Activated naive CD4-positive, alpha-beta T cell treated with anti-CD3 and anti-CD28 coated beads for 36 hours (primary cell): ENCODE data around the gene UQCC3. TPM values are rescaled to one million over a fixed set of nuclear protein-coding genes. Genes with fewer than 3 reads are reported as not detected.
A peak's percentile ranks its signal among the peaks of the same experiment; 100 is the strongest.
"Not testable (repeated sequence)": the region's sequence is repeated elsewhere in the genome, so short reads cannot be mapped to it uniquely, and the experiment has no call there.

Source experiments
- CTCF ChIA-PET: fragments of 350-600 bp; sonication (Branson Sonifier 250); formaldehyde crosslinking; loops from one replicate; lab custom pipeline; 2021; ENCODE audit warnings: antibody characterized with exemption; lab: Charles Lee
- DNase-seq: peaks from one replicate; pipeline ENCODE4 v3.0.0-alpha.2; 2020
- H3K27ac Mint-ChIP-seq: one replicate; pipeline ENCODE4 v1.8.0; 2021; ENCODE audit warnings: mild to moderate bottlenecking, mixed read lengths
- H3K27me3 Mint-ChIP-seq: one replicate; pipeline ENCODE4 v1.8.0; 2021; ENCODE audit warnings: low read depth, mixed read lengths
- H3K36me3 Mint-ChIP-seq: one replicate; pipeline ENCODE4 v1.8.0; 2021; ENCODE audit warnings: low read depth, mixed read lengths
- H3K4me1 Mint-ChIP-seq: one replicate; pipeline ENCODE4 v1.8.0; 2021; ENCODE audit warnings: low read depth, mixed read lengths
- H3K4me3 Mint-ChIP-seq: one replicate; pipeline ENCODE4 v1.8.0; 2021; ENCODE audit warnings: mild to moderate bottlenecking, moderate library complexity, mixed read lengths
- H3K9me3 Mint-ChIP-seq: one replicate; pipeline ENCODE4 v1.8.0; 2021; ENCODE audit warnings: mixed read lengths
- intact Hi-C: fragments of 100-400 bp; cut with micrococcal nuclease; formaldehyde crosslinking; loops from one replicate; pipeline ENCODE4 v1.15.1; 2023
- total RNA-seq, 2 experiments: library from RNA; stranded (reverse); gene quantifications; one replicate each; pipeline ENCODE4 v1.2.3, GENCODE V29; 2021

UQCC3 gene
- total RNA-seq, 2 experiments from 2014 or later, result 6.0 to 6.4 TPM

- Mint-ChIP-seq H3K4me1 (peaks cover 53% of the 10 kb centered on the region), H3K9me3 (no peaks in the 10 kb centered on the region), H3K36me3 (peaks cover 48% of the 10 kb centered on the region), H3K4me3 (peak overlapping the region; percentile 98), H3K27me3 (no peaks in the 10 kb centered on the region), H3K27ac (peak overlapping the region; percentile 88)
- DNase-seq, result no peak
- intact Hi-C loops, result no loop called here
- CTCF ChIA-PET, result interaction anchor here (0.6 to 1.7 kb wide), 6 partner anchors 13 to 223 kb away, joined by 3 to 5 read pairs (median 4); partner anchors contain the start of genes HNRNPUL2 and MTA2
Measured at GRCh38 chr11:62667460-62667859, 4.0 kb upstream of the UQCC3 start.

DNA sequence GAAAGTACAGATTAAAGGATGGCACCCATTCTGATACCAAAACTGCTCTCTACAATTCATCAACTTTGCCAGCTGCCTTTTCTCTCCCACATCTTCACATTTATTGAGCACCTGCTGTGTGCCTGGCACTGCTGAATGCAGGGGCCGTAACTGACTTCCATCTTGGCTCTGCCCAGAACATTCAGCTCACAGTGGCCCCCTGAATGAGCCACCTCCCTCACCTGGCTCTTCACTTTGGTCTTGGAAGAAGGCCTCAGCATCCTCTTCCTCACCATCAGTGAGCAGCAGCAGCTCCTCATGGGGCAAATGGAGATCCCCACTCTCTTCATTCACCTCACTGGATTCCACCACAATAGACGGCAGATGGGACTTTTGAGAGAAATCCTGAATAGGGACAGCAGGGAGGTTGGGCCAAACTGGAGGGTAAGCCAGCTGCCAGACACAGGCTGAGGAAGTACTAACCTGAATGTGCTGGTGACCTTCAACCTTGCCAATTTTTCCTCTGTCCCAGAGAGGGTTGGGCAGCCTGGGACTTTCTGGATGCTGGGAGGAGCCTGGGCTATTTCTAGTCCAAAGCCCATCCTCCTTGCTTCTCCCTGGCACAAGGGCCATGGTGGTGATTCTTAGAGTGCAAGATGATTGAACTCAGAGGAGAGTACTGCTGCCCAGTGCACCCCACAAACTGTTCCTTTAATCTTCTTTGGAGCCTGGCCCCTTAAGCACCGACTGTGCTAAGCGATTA, 1.9 kb upstream of the UQCC3 start:
- H3K4me3 Mint-ChIP-seq, result peak overlapping the region; percentile 99
- no peaks in the 10 kb centered on the region for H3K27me3 Mint-ChIP-seq
- H3K4me1 Mint-ChIP-seq, result peaks cover 58% of the 10 kb centered on the region
- CTCF ChIA-PET, result interaction anchor here (0.6 to 1.6 kb wide), 3 partner anchors 14 to 162 kb away, joined by 3 to 4 read pairs (median 3); partner anchors contain the start of gene STX5
- peak overlapping the region; percentile 98 for H3K27ac Mint-ChIP-seq
- H3K36me3 Mint-ChIP-seq, result peaks cover 50% of the 10 kb centered on the region
- H3K9me3 Mint-ChIP-seq, result no peaks in the 10 kb centered on the region
- no peak for DNase-seq
- intact Hi-C loops, result loop anchor here (2.0 to 5.0 kb wide), 3 partner anchors 17 to 188 kb away; partner anchors contain the start of genes HNRNPUL2 and INTS5

- DNase-seq, result no peak
- Mint-ChIP-seq H3K4me1 (peaks cover 63% of the 10 kb centered on the region), H3K36me3 (peaks cover 44% of the 10 kb centered on the region), H3K27me3 (no peaks in the 10 kb centered on the region), H3K9me3 (no peaks in the 10 kb centered on the region), H3K4me3 (peak overlapping the region; percentile 99), H3K27ac (peak overlapping the region; percentile 98)
- CTCF ChIA-PET, result interaction anchor here (0.6 to 2.3 kb wide), 3 partner anchors 10 to 246 kb away, joined by 3 to 10 read pairs (median 7); no protein-coding TSS in a partner anchor
- intact Hi-C loops, result loop anchor here (1.0 to 5.0 kb wide), 5 partner anchors 8 to 186 kb away; partner anchors contain the start of genes HNRNPUL2, INTS5, TUT1 and UBXN1
Measured at GRCh38 chr11:62671236-62671607, 251 bp upstream of the UQCC3 start.

DNA sequence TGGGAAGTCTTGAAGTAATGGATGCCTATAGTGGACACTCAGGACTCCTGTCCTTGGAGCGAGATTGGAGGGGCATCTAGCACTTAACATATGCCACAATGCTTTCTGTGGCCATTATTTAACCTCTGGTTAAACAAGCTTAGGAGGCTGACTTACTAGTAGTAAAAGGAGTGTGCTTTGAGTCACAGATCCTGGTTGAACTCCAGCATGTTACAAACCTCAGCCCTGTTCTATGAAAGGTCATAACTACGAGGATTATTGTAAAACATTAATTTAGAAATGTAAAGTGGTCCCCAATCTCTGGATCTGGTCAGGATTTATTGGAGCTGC, 1.7 kb downstream of the UQCC3 start:
- intact Hi-C loops, result loop anchor here (5.0 kb wide), 1 partner anchor 184 kb away; no protein-coding TSS in a partner anchor
- Mint-ChIP-seq H3K36me3 (peaks cover 41% of the 10 kb centered on the region), H3K9me3 (no peaks in the 10 kb centered on the region), H3K4me3 (peak overlapping the region; percentile 99), H3K4me1 (peaks cover 60% of the 10 kb centered on the region), H3K27me3 (no peaks in the 10 kb centered on the region), H3K27ac (peak overlapping the region; percentile 98)
- CTCF ChIA-PET, result interaction anchor here (1.3 to 2.3 kb wide), 3 partner anchors 8 to 82 kb away, joined by 3 to 10 read pairs (median 6); partner anchors contain the start of genes C11orf98, CSKMT and TUT1
- DNase-seq, result no peak

DNA sequence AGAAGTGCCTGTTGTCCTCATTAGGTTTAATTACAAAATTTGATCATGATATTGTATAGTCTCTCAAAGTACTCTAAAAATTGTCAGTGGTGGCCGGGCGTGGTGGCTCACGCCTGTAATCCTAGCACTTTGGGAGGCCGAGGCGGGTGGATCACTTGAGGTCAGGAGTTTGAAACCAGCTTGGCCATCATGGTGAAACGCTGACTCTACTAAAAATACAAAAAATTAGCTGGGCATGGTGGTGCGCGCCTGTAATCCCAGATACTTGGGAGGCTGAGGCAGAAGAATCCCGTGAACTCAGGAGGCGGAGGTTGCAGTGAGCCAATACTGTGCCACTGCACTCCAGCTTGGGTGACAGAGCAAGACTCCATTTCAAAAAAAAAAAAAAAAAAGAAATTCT, 3.9 kb downstream of the UQCC3 start:
- peaks cover 50% of the 10 kb centered on the region for H3K4me1 Mint-ChIP-seq
- H3K27ac Mint-ChIP-seq, intact Hi-C loops, DNase-seq, H3K4me3 Mint-ChIP-seq, H3K9me3 Mint-ChIP-seq, H3K27me3 Mint-ChIP-seq: not testable (repeated sequence)
- H3K36me3 Mint-ChIP-seq, result peaks cover 38% of the 10 kb centered on the region
- CTCF ChIA-PET, result interaction anchor here (0.6 to 0.7 kb wide), 2 partner anchors 14 to 172 kb away, joined by 3 read pairs; partner anchors contain the start of gene LRRN4CL

DNA sequence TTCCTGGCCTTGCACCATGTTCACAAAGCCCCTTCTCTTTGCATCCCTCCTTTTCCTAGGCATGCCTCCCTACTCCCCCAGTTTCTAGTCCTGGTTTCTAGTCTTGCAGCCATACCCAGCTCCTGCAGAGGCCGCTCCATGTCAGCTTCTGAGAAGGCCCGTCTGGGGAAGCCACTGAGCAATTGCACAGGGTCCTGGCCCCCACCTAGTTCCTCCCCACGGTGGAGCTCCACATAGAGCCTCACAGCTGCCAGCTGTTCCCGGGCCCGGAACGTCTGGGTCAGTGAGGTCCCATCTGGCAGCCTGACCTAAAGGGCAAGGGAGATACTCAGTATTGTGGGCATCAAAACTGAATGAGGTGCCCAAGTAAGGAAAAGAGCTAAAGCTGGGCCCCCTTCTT, 5.2 kb downstream of the UQCC3 start:
- CTCF ChIA-PET, result interaction anchor here (0.9 to 1.8 kb wide), 2 partner anchors 18 to 78 kb away, joined by 3 to 11 read pairs; partner anchors contain the start of gene ZBTB3
- Mint-ChIP-seq H3K4me3 (no peak overlapping the region), H3K36me3 (peaks cover 26% of the 10 kb centered on the region), H3K9me3 (no peaks in the 10 kb centered on the region), H3K4me1 (peaks cover 50% of the 10 kb centered on the region), H3K27ac (no peak overlapping the region), H3K27me3 (no peaks in the 10 kb centered on the region)
- DNase-seq, result no peak
- intact Hi-C loops, result no loop called here

- peaks cover 23% of the 10 kb centered on the region for H3K36me3 Mint-ChIP-seq
- no peaks in the 10 kb centered on the region for H3K9me3 Mint-ChIP-seq
- no peak for DNase-seq
- H3K4me1 Mint-ChIP-seq, result peaks cover 49% of the 10 kb centered on the region
- intact Hi-C loops, result no loop called here
- H3K27me3 Mint-ChIP-seq, result no peaks in the 10 kb centered on the region
- H3K27ac Mint-ChIP-seq, result peak overlapping the region; percentile 94
- H3K4me3 Mint-ChIP-seq, result peak overlapping the region; percentile 87
- CTCF ChIA-PET, result interaction anchor here (0.9 to 1.8 kb wide), 2 partner anchors 18 to 77 kb away, joined by 3 to 11 read pairs; partner anchors contain the start of gene ZBTB3
Measured at GRCh38 chr11:62677156-62677555, 5.7 kb downstream of the UQCC3 start.

DNA sequence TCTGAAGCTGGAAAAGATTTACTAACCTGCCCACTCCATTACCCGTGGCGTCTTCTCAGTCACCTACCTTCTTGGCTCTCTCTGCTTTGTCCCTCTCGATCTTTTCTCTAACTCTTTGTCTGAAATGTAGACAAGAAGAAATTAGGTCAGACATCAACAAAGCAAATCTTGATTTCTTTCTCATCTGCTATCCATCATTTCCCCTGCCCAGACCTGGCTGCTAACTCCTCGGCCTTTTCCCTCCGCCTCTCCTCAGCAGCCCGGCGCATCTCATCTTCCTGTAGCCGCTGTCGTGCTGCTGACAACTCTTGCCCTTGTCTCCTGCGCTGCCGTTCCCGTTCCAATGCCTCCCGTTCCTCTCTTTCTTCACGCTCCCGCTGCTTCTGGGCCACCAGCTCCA, 6.2 kb downstream of the UQCC3 start:
- DNase-seq, result no peak
- Mint-ChIP-seq H3K27me3 (no peaks in the 10 kb centered on the region), H3K9me3 (no peaks in the 10 kb centered on the region), H3K27ac (peak overlapping the region; percentile 94), H3K36me3 (peaks cover 19% of the 10 kb centered on the region), H3K4me1 (peaks cover 43% of the 10 kb centered on the region), H3K4me3 (peak overlapping the region; percentile 87)
- CTCF ChIA-PET, result interaction anchor here (0.9 to 1.8 kb wide), 2 partner anchors 14 to 17 kb away, joined by 3 to 11 read pairs; no protein-coding TSS in a partner anchor
- intact Hi-C loops, result loop anchor here (2.0 kb wide), 2 partner anchors 25 to 49 kb away; partner anchors contain the start of genes HNRNPUL2 and INTS5

GRCh38 chr11:62678433-62678769, 6.9 kb downstream of the UQCC3 start:
- no peak for DNase-seq
- no peaks in the 10 kb centered on the region for H3K9me3 Mint-ChIP-seq
- peaks cover 19% of the 10 kb centered on the region for H3K36me3 Mint-ChIP-seq
- intact Hi-C loops, result loop anchor here (2.0 kb wide), 2 partner anchors 26 to 48 kb away; partner anchors contain the start of genes HNRNPUL2 and INTS5
- H3K27me3 Mint-ChIP-seq, result no peaks in the 10 kb centered on the region
- CTCF ChIA-PET, result interaction anchor here (0.9 kb wide), 1 partner anchor 14 kb away, joined by 3 read pairs; no protein-coding TSS in a partner anchor
- peaks cover 37% of the 10 kb centered on the region for H3K4me1 Mint-ChIP-seq
- H3K4me3 Mint-ChIP-seq, result peak overlapping the region; percentile 87
- H3K27ac Mint-ChIP-seq, result peak overlapping the region; percentile 94

DNA sequence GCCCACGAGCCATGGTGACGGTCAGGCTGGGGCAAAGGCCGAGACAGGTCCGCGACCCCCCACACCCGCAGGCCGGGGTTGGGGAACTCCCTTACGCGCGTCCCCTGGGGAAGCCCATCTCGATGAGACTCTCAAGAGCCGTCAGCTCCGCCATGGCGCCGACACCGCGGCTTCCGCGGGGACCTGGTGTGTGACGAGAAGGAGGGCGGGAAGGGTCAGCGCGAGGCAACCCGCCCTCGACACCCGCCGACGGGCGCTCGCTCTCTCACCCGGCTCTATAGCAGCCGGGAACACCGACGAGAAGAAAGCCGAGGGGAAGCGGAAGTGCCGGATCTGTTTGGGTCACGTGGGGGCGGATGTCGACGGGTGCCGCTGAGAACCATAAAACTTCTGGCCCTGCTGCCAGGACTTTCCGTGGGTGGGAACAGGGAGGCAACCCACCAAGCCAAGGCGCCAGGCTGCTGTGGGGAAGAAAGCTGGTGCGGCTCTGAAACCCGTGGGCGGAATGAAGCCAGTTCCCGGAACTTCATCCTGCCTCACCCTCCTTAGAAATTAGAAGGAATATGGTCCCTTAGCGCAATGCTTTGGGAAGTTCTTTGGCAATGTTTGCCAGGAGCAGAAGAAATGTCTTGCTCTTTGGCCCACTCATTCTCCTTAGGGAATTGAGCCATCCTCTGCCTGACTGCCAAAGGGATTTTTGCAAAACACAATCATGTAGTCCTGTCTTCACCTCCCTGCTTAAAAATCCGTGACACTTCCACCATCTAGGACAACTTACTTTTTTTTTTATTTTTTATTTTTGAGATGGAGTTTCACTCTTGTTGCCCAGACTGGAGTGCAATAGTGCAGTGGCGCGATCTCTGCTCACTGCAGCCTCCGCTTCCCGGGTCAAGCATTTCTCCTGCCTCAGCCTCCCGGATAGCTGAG, 7.6 kb downstream of the UQCC3 start, which contains the start of gene UBXN1:
Gene UBXN1, minus strand, starts transcription at position 304 of the 927 bp plus-strand sequence. Its CDS starts 150 bp downstream, at position 154.
- intact Hi-C loops, result loop anchor here (1.0 to 2.0 kb wide), 4 partner anchors 8 to 48 kb away; partner anchors contain the start of genes HNRNPUL2, INTS5 and UQCC3
- Mint-ChIP-seq H3K9me3 (no peaks in the 10 kb centered on the region), H3K27me3 (no peaks in the 10 kb centered on the region), H3K27ac (peak within 1 kb of the TSS; percentile 94), H3K36me3 (peaks cover 16% of the 10 kb centered on the region), H3K4me3 (peak within 1 kb of the TSS; percentile 87), H3K4me1 (peaks cover 32% of the 10 kb centered on the region)
- CTCF ChIA-PET, result interaction anchor here (0.7 to 2.8 kb wide), 8 partner anchors 9 to 254 kb away, joined by 3 to 33 read pairs (median 5); partner anchors contain the start of genes C11orf98, CSKMT and MTA2
- DNase-seq, result peak; percentile 91

DNA sequence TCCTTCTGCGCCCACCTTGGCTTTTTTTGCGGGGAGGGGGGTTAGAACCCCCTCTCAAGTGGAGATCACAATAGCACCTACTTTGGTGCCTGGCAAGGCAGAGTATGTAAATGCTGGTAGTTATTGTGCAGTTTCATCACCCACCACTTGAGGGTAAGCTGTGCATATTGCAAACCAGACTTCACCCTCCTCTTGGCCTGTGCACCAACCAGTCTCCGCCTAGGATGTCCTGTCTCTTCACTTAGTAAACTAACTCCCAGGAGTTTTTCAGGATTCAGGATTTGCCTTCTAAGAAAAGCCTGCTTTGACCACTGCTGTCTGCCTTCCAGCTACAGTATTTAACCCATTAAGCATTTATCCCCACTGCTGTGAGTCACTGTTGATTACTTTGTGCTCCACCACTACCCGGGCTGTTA, 9.4 kb downstream of the UQCC3 start:
- Mint-ChIP-seq H3K9me3 (no peaks in the 10 kb centered on the region), H3K27ac (peak overlapping the region; percentile 21), H3K4me3 (peak overlapping the region; percentile 41), H3K4me1 (peaks cover 28% of the 10 kb centered on the region), H3K36me3 (peaks cover 12% of the 10 kb centered on the region), H3K27me3 (no peaks in the 10 kb centered on the region)
- peak; percentile 57 for DNase-seq
- intact Hi-C loops, result no loop called here
- CTCF ChIA-PET, result interaction anchor here (0.7 to 2.8 kb wide), 21 partner anchors 7 to 340 kb away, joined by 3 to 33 read pairs (median 4); partner anchors contain the start of genes C11orf98, CSKMT, GANAB and LBHD1
